ENCODE data around the gene JMY. TPM values are rescaled to one million over a fixed set of nuclear protein-coding genes. Genes with fewer than 3 reads are reported as not detected.

Gene JMY
- total and polyA plus RNA-seq, 2 of the 8 experiments (the other 6 are each of a cell fraction or from before 2014, with no cell fraction given), result 2.8 to 13.9 TPM

DNA sequence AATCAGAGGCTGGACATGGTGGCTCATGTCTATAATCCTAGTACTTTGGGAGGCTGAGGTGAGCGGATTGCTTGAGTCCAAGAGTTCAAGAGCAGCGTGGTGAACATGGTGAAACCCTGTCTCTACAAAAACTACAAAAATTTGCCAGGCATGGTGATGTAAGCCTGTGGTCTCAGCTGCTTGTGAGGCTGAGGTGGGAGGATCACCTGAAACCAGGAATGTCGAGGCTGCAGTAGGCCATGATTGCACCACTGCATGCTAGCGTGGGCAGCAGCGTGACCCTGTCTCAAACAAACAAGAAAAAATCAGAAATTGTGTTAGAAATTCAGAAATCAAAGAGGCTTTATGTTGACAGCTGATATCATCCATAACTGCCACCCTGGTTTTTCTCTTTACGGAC, 21.4 kb downstream of the JMY start (continued):
- no peak for TF ChIP-seq CHD7 (IDR thresholded peaks at IDR 0.05; ENCODE audit: insufficient replicate concordance, low read length)
- TF ChIP-seq RXRA (IDR thresholded peaks at IDR 0.05; ENCODE audit: insufficient read depth, low read depth, low read length), result no peak
- no peak for TF ChIP-seq KDM5A (IDR thresholded peaks at IDR 0.05; ENCODE audit: low read length)
- no peak for TF ChIP-seq YY1 (IDR thresholded peaks at IDR 0.05; ENCODE audit: low read depth, low read length)
- TF ChIP-seq TAF1 (IDR thresholded peaks at IDR 0.05; ENCODE audit: low read depth, low read length), result no peak
- TF ChIP-seq KDM4A (IDR thresholded peaks at IDR 0.05; ENCODE audit: low read depth, low read length, severe bottlenecking), result no peak
- no peak for TF ChIP-seq EP300 (IDR thresholded peaks at IDR 0.05; ENCODE audit: borderline replicate concordance in 1 of 2, low read depth in 2 of 2, low read length in 2 of 2)
- TF ChIP-seq TAF7 (optimal IDR thresholded peaks at IDR 0.05; ENCODE audit: borderline replicate concordance, low read depth, low read length), result no peak
- no peak for TF ChIP-seq ASH2L (IDR thresholded peaks at IDR 0.05; ENCODE audit: low read length)
- no peak for TF ChIP-seq RFX5 (IDR thresholded peaks at IDR 0.05; ENCODE audit: borderline replicate concordance, low read depth, low read length)
- no peak for TF ChIP-seq SP1 (IDR thresholded peaks at IDR 0.05; ENCODE audit: low read depth, low read length)
- no peak for TF ChIP-seq TCF12 (IDR thresholded peaks at IDR 0.05; ENCODE audit: low read depth, low read length)
